ENCODE measurements around the gene TGM6.
A peak's percentile ranks its signal among the peaks of the same experiment; 100 is the strongest.

The TGM6 gene

DNA sequence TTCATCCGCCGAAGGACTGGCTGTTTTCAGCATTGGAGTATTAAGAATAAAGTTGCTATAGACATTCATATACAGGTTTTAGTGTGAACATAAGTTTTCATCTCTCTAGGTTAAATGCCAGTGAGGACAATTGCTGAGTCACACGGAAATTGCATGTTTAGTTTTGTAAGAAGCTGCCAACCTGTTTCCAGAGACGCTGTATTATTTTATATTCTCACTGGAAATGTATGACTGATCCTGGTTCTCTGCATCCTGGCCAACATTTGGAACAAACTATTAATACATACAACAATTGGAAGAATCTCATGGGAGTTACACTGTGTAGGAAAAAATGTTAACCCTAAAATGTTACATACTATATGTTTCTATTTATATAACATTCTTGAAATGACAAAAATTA lies 16.7 kb upstream of the TGM6 start:
- peak; percentile 48 for DNase-seq (ENCODE audit: low read depth)

DNA sequence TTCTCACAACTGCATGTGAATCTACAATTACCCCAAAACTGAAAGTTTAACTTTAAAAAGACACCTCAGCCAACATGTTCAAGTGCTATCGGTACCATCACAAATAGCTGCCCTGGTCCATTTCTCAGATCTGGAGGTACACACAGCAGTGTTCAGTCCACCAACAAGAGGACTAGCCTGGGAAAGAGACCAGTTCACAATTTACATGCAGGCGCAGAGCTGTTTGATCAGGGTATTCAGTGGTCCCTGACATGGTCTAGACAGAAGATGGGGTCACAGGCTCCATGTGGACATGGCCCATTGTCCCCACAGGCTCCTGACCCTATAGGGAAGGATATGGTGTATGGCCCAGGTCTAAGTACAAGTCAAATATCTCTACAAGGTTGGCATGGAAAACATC lies 15.6 kb upstream of the TGM6 start:
- DNase-seq (ENCODE audit: low read depth): no peak

DNA sequence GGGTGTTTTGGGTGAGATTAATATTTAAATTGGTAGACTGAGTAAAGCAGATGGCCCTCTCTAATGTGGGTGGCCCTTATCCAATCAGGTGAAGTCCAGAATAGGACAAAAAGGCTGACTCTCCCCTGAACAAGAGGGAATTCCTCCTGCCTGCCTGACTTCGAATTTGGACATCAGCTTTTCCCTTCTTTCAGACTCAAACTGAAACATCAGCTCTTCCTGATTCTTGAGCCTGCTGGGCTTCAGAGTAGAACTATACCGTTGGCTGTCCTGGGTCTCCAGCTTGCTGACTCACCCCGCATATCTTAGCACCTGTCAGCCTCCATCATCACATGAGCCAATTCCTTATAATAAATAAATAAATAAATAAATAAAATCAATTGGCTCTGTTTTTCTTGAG lies 15.0 kb upstream of the TGM6 start:
- DNase-seq (ENCODE audit: low read depth): no peak

DNA sequence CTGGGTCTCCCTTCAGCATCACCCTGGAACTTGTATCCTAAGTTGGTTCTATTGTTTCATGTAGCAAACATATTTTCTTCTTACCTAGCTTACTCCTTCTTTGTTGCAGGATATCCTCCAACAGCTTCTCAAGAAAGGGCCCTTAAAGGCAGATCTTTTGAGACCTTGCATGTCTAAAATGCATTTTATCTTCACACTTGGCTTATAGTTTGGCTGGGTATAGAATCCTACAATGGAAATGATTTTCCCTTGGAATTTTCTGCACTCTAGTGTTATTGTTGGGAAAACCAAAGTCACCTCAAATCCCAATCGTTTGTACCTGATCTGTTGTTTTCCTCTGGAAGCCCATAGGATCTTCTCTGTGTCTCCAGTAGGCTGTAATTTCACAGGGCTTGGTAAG lies 12.1 kb upstream of the TGM6 start:
- DNase-seq (ENCODE audit: low read depth): no peak

DNA sequence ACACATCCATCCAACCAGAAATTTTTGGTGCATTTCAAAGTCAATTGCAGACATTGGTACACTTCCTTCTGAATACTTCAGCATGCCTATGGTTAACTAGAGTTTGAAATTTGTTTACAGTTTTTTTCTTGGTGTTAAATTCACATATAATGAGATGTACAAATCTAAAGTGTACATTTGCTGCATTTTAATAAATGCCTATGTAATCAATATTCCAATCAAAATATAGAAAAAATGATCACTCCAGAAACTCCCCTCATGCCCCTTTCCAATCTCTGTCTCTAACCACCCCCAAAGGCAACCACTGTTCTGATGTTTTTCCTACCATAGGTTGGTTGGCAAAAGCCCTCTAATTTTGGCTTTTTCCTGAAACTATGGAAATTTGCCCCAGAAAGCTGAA lies 7.6 kb upstream of the TGM6 start:
- DNase-seq (ENCODE audit: low read depth): no peak

DNA sequence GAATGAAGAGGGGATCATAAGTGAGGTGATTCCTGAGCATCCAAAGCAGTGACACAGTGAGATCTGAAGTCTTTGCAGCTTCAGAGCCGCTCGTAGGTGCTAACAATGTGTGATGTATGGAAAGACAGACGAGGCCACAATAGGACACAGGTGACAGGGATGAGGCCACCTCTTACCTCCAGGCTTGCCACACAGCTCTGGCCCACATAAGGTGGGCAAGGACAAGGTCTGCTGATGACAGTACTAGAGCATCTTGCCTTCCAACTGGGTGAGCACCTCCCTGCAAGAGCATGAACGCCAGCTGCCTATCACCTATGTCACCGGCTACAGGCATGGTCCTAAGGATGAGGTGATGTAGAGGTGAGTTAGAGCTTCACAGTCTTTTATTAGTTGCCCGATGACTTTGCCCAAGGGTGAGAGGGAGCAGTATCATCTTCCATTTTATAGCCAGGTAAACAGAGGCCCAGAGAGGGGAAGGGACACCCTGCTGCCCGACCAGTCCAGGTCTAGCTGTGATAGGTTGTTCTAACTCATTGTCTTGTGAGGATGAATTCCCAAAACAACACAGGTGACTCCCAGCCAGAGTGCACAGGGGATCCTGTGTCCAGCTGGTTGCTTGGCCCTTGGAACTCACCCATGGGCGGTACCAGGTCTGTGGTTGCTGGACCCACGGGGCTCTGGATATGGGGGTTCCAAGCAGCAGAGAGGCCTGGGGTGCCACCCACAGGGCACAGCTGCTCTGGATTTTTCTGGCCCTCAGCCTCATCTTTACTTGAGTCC lies 6.2 kb upstream of the TGM6 start:
- DNase-seq (ENCODE audit: low read depth): no peak

DNA sequence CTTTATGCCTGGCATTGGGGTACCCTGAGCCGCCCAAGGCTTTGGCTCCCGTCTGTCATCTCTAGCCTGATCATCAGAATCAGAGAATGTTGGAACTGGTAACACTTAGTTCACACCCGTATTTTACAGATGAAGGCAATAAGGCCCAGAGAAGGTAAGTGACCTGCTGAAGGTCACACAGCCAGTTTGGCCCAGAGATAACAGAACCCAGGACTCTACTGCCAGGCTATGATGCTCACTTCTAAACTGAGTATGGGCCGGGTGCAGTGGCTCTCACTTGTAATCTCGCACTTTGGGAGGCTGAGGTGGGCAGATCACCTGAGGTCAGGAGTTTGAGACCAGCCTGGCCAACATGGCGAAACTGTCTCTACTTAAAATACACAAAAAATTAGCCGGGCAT lies 1.8 kb upstream of the TGM6 start:
- DNase-seq (ENCODE audit: low read depth): no peak

DNA sequence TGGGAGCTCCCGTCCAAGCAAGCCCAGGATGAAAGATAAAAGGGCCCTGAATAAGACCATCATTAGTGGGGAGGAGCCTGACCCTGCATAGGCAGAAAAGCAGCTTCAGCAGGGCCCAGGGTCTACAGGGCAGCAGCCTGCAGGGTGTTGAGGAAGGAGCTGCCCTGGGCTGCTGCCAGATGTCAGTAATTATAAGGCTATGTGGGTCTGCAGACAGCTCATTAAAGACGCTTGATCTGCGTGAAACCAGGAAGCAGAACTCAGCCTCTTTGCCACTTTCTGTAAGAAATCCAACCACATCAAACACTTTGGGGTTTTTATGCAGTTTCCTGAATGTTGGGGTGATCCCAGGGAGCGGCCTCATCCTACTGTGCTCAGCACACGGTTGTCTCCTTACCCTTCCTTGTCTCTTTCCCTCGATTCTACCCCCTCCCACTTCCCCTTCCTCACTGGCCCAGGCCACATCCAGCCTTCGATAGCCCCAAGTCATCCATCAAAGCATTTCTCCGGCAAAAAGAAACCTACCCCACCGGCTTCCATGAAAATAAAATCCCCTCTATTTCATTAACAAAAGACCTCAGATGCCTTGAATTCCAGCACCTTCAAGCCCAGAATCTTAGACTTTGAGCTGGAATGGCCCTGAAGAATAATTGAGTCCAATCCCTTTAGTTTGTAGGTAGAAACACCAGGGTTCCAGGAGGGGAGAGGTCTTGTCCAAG lies 1.0 kb upstream of the TGM6 start:
- DNase-seq (ENCODE audit: low read depth): no peak

DNA sequence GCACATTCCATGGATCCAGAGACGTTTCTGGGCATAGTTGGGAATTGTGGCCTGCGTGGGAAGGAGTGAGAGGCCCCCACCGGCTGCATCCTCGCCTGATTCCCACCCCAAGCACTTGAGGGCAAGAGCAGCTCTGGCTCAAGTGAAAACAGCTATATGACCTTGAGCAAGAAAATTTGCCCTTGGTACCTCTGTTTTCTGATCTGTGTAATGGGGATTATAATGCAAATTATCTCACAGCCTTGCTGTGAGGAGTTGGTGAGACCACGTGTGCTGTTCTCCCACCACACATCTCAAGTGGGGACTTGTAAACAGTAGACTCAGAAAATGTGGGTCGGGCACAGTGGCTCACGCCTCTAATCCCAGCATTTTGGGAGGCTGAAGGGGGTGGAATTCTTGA lies 602 bp downstream of the TGM6 start:
- DNase-seq (ENCODE audit: low read depth): no peak

DNA sequence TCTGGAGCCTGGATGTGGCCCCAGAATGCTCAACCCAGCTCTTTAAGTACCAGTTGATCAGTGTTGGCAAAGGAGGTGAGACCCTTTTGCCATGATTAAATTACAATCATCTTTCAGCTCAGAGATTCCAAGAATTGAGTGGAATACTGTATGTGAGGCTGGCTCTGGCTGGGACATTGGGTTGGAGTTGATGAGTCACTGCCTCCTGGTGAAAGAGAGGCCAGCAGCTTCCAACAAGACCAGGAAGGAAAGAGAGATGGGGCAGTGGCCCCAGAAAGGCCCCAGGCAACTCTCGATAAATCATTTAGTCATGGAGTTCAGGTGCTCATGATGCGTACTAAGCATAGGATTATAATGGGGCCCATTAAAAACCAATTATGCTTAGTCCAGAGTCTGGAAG lies 2.1 kb downstream of the TGM6 start:
- DNase-seq (ENCODE audit: low read depth): no peak

DNA sequence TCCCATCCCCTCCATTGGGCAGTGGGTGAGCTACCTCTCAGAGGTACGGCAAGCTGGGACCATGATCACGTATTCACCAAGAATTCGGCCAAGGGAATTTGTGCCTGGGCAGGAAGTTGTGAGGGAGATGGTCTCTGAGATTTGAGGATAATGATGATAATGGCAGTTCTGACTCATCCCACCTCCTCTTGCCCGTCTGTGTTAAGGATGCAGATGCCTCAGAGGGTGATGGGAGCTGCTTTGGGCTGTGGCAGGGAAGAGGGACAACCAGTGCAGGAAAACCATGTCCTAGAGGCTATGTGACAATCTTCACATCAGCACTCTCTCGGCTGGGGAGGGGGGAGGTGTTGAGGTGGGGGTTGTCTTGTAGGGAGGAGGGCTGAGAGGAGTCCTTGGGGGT lies 4.3 kb downstream of the TGM6 start:
- DNase-seq (ENCODE audit: low read depth): no peak

DNA sequence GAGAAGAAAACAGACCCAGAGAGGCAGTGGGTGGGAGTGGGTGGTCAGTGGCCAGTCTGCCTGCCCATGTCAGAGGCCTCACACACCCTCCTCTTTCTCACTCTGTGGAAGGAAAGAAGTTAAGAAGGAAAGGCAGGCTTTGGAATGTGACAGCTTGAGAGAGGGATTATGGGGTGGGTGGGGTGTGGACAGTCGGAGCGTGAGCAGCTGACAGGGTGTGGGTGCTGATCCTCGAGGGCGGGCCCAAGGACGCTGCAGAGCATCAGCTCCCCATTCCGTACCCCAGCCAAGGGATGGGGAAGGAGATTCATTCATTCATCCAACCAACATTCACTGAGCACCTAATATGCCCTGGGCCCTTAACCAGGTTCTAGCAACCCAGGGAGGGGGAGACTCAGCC lies 4.8 kb downstream of the TGM6 start:
- DNase-seq (ENCODE audit: low read depth): no peak

DNA sequence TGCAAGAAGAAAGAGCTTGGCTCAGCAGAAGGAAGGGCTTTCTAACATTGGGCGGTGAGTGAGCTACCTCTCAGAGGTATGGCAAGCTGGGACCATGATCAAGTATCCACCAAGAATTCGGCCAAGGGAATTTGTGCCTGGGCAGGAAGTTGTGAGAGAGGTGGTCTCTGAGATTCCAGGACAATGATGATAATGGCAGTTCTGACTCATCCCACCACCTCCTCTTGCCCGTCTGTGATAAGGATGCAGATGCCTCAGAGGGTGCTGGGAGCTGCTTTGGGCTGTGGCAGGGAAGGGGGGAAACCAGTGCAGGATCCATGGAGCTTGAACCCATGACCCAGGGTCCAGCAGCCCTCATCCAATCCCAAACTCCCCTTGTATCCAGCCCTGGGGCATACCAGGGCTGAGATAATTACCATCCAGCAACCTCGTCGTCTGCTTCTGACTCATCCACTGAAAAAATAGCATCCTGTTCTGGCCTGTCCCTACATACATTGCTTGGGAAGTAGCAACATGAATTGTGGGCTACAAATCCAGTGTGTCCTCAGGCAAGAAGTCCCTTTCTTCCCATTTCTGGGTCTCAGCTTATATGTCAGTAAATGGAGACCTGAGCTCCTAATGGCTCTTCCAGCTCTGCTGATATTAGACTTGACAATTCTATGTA lies 5.9 kb downstream of the TGM6 start:
- DNase-seq (ENCODE audit: low read depth): no peak

DNA sequence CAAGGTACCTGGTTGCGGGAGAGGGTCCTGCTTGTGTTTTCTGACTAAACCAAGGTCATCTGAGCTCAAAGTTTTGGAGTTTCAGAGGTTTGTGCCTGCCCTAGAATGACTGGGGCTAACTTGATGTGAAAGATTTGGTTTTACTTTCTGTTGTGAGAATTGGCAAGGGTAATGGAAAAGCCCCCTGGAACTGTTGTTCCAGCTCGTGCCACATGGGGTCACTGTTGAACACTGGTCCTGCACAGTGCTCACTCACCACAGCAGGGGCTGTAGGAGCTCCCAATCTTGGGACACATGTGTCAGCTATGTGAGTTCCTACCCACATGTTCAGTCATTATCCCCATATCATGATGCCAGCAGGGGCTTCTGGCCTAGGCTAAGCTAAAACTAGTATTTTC lies 6.5 kb downstream of the TGM6 start:
- DNase-seq (ENCODE audit: low read depth): no peak

DNA sequence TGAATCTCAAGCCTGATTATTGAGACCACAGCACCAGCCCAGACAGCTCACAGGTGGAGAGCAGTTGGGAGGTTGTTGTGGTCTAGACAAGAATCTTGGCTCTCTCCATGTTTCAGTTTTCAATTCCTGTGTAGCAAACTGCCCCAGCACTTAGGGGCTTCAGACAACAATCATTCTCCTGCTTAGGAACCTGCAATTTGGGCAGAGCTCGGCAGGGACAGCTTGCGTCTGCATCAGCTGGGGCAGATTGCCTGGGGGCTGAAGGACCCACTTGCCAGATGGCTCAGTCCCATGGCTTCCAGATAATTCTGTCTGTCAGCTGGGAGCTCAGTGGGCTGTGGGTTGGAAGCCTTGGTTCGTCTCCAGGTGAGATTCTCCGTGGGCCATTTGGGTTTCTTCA lies 6.9 kb downstream of the TGM6 start:
- no peak for DNase-seq (ENCODE audit: low read depth)

DNA sequence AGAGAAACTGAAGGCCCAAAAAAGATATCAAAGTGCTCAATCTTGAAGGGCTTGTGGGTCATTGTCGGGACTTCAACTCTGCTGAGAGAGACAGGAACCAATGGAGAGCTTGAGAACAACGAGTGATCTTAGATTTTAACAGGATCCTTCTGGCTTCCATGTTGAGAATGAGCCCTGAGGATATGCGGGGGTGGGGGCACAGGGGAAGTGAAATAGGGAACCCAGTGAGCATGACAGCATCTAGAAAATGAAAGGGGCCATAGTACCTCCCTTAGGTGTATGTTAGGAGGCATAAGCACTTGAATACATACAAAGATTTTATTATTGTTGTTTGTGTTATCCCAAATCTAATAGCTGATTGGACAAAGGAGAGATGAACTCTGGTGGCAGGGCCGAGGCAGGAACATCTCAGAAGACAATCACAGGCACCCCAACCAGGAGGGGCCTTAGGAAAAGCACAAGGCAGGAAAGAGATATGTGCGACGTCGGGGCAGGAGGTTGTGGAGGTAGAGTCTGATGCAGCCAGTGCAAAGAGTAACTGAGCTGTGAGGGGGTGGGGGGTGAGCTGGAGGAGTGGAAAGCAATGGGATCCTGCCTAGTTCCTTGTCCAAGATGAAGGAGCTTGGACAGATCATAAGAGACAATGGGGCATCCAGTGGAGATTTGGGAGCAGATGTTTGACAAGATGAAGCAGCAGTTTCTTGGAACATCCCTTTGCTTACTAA lies 10.4 kb downstream of the TGM6 start:
- DNase-seq (ENCODE audit: low read depth): no peak

DNA sequence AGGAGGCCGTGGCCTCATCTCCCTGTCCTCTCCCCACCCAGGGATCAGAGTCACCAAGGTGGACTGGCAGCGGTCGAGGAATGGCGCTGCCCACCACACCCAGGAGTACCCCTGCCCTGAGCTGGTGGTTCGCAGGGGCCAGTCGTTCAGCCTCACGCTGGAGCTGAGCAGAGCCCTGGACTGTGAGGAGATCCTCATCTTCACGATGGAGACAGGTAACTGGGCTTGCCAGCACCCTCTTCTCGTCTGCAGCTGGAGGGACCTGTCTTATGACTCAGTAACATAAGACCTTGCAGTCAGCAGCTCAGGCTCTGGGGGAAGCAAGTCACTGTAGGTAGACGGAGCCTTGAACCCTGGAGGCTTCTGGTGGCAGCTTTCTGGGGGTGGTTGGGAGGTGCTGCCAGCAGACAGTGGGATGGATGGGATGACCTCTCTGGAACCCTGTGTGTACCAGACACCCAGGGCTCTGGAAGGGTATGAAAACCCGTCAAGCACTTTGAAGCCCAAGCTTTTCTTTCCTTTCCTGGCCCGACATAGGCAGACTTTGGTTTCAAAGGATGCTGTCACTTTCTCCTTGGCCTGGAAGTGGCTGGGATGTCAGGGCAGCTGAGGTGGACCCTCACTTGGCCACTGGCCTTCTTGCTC lies 13.8 kb downstream of the TGM6 start:
- no peak for DNase-seq (ENCODE audit: low read depth)

DNA sequence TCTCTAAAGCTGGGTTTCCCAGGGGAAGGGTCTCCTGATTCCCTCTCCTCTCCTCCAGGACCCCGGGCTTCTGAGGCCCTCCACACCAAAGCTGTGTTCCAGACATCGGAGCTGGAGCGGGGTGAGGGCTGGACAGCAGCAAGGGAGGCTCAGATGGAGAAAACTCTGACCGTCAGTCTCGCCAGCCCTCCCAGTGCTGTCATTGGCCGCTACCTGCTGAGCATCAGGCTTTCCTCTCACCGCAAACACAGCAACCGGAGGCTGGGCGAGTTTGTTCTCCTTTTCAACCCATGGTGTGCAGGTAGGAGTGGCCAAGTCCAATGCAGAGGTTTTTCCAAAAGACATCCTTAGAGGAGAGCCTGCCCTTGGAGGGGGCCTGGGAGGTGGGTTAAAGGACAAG lies 14.4 kb downstream of the TGM6 start:
- DNase-seq (ENCODE audit: low read depth): no peak

DNA sequence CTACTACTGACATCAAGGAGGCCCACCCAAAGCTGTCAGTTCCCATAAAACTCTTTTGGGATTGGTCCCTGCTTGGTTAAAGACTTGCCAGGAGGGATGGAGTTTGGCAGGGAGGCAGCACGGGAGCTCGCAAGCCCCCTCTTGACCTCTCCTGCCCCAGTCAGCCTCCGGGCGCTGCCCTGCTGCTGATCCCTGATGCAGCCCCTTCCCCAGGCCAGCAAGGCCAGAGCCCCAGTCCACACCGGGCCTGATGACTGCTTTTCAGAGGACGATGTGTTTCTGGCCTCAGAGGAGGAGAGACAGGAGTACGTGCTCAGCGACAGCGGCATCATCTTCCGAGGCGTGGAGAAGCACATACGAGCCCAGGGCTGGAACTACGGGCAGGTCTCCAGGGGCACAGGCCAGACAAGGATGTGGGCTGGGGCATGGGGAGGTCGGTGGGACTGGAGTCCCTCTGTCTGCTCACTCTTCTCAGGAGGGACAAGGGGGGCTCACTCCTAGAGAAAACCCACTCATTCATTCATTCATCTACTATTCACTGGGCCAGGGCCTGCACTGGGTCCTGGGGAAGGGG lies 15.6 kb downstream of the TGM6 start:
- no peak for DNase-seq (ENCODE audit: low read depth)

DNA sequence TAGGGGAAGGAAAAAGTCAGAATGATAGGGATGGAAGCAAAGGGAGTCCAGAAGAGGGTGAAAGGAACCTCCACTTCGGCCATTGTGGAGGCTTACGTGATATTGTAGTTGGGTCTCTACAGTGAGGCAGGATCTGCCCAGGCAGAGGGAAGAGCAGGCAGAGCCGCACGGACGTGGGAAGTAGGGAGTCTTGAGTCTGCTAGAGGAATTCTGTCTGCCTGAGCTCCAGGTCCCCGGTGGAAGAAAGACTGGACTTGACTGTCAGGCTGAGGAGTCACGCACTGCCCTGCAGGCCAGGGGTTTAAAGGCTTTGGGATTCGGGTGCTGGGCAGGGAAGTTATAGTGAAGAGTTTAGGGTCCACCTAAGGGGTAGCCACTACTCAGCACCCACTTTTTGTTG lies 16.4 kb downstream of the TGM6 start:
- DNase-seq (ENCODE audit: low read depth): no peak

DNA sequence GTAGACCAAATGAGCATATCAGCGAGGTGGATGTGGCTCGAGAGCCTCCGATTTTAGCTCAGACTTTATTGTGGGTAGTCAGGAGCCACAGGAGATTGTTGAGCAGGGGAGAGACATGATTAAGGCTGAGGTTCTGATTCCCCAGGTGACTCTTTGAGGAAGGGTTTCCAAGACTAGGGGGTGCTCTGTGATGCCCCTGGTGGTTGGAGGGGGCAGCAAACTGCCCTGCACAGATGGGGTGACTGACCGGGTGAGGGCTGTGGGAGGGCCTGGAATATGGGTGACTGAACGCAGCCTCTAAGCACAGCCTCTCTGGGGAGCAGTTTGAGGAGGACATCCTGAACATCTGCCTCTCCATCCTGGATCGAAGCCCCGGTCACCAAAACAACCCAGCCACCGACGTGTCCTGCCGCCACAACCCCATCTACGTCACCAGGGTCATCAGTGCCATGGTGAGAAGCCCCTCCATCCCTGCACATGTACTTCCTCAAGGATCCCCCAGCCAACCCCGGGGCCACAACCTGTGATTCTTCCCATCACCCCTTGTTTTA lies 17.0 kb downstream of the TGM6 start:
- DNase-seq (ENCODE audit: low read depth): no peak

DNA sequence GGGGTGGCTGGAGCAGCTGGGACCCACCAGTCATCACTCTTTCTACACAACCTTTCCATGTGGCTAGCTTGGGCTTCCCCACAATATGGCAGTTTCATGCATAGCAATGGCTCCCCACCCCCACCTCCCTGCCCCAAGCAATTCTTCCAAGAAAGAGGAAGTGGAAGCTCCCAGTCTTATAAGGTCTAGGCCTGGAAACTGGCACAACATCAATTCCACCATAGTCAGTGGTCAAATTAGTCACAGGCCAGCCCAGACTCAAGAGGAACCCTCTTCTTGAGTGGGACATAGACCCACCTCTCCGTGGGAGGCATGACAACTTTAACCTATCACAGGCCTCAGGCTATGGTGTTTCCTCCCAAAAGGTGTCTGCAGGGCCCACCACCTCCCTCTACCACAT lies 17.7 kb downstream of the TGM6 start:
- DNase-seq (ENCODE audit: low read depth): no peak

Data from stromal cell of bone marrow (primary cell).